H1 (cell line): ENCODE measurements around the gene COG3. TPM values are rescaled to one million over a fixed set of nuclear protein-coding genes. Genes with fewer than 3 reads are reported as not detected.

ENCODE experiments used
- polyA plus RNA-seq, 7 experiments: library from polyadenylated mRNA; depleted of rRNA in 3 of 7; stranded (reverse) in 5 of 7; unstranded in 2 of 7; fragments of >200 nt in 5 of 7; fragments of 200-250 nt in 2 of 7; gene quantifications; 1 replicate in 5 of 7; 2 replicates in 1 of 7; 4 replicates in 1 of 7; pipeline versions ENCODE4 v1.2.1 to v1.2.3, GENCODE V29; 2011 to 2013; ENCODE audit warnings: missing spikeins in 2 of 7, mixed read lengths in 2 of 7
- total RNA-seq: library from RNA; stranded (reverse); fragmentation: NEBNext Ultra II Directional; extraction: Animal tissue kit (Norgen Biotek cat#: 25700); gene quantifications from 2 replicates; pipeline ENCODE4 v1.2.1, GENCODE V29; 2021
- TF ChIP-seq, protein P1 (sequence below): fragments of 300-600 bp; sonication (generic); IDR thresholded peaks from 2 replicates; pipeline ENCODE4 v1.7.1; 2012; ENCODE audit warnings: low read length, moderate library complexity, mild to moderate bottlenecking, inconsistent platforms; ENCODE audit not compliant: insufficient replicate concordance

The COG3 gene
- total and polyA plus RNA-seq, 2 of the 8 experiments (the other 6 are each of a cell fraction or from before 2014, with no cell fraction given) = 12.7 to 13.5 TPM

DNA sequence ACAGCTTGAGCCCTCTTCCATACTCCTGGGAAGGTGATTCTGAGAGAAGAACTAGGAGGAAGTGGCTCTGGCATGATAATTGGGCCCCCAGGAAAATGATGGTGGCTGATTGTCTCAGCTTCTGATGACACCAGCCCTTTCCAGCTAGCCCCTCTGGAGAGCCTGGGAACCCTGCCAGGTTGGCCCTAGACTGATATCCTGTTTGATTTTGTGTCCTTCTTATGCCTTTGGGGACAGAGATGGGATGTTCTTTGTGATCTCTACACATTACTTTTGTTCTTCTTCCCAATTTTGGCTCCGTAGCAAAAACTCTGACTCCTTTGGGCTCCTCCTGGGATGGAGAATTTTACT lies 111.1 kb downstream of the COG3 start (continued):
- TF ChIP-seq, protein P1, sequence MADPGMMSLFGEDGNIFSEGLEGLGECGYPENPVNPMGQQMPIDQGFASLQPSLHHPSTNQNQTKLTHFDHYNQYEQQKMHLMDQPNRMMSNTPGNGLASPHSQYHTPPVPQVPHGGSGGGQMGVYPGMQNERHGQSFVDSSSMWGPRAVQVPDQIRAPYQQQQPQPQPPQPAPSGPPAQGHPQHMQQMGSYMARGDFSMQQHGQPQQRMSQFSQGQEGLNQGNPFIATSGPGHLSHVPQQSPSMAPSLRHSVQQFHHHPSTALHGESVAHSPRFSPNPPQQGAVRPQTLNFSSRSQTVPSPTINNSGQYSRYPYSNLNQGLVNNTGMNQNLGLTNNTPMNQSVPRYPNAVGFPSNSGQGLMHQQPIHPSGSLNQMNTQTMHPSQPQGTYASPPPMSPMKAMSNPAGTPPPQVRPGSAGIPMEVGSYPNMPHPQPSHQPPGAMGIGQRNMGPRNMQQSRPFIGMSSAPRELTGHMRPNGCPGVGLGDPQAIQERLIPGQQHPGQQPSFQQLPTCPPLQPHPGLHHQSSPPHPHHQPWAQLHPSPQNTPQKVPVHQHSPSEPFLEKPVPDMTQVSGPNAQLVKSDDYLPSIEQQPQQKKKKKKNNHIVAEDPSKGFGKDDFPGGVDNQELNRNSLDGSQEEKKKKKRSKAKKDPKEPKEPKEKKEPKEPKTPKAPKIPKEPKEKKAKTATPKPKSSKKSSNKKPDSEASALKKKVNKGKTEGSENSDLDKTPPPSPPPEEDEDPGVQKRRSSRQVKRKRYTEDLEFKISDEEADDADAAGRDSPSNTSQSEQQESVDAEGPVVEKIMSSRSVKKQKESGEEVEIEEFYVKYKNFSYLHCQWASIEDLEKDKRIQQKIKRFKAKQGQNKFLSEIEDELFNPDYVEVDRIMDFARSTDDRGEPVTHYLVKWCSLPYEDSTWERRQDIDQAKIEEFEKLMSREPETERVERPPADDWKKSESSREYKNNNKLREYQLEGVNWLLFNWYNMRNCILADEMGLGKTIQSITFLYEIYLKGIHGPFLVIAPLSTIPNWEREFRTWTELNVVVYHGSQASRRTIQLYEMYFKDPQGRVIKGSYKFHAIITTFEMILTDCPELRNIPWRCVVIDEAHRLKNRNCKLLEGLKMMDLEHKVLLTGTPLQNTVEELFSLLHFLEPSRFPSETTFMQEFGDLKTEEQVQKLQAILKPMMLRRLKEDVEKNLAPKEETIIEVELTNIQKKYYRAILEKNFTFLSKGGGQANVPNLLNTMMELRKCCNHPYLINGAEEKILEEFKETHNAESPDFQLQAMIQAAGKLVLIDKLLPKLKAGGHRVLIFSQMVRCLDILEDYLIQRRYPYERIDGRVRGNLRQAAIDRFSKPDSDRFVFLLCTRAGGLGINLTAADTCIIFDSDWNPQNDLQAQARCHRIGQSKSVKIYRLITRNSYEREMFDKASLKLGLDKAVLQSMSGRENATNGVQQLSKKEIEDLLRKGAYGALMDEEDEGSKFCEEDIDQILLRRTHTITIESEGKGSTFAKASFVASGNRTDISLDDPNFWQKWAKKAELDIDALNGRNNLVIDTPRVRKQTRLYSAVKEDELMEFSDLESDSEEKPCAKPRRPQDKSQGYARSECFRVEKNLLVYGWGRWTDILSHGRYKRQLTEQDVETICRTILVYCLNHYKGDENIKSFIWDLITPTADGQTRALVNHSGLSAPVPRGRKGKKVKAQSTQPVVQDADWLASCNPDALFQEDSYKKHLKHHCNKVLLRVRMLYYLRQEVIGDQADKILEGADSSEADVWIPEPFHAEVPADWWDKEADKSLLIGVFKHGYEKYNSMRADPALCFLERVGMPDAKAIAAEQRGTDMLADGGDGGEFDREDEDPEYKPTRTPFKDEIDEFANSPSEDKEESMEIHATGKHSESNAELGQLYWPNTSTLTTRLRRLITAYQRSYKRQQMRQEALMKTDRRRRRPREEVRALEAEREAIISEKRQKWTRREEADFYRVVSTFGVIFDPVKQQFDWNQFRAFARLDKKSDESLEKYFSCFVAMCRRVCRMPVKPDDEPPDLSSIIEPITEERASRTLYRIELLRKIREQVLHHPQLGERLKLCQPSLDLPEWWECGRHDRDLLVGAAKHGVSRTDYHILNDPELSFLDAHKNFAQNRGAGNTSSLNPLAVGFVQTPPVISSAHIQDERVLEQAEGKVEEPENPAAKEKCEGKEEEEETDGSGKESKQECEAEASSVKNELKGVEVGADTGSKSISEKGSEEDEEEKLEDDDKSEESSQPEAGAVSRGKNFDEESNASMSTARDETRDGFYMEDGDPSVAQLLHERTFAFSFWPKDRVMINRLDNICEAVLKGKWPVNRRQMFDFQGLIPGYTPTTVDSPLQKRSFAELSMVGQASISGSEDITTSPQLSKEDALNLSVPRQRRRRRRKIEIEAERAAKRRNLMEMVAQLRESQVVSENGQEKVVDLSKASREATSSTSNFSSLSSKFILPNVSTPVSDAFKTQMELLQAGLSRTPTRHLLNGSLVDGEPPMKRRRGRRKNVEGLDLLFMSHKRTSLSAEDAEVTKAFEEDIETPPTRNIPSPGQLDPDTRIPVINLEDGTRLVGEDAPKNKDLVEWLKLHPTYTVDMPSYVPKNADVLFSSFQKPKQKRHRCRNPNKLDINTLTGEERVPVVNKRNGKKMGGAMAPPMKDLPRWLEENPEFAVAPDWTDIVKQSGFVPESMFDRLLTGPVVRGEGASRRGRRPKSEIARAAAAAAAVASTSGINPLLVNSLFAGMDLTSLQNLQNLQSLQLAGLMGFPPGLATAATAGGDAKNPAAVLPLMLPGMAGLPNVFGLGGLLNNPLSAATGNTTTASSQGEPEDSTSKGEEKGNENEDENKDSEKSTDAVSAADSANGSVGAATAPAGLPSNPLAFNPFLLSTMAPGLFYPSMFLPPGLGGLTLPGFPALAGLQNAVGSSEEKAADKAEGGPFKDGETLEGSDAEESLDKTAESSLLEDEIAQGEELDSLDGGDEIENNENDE = no peak
- TF ChIP-seq, all 59 proteins: peak for 0
